GM12873 (cell line): ENCODE results near the gene PDK2.

Experiments
- CTCF ChIP-seq: IDR thresholded peaks from 2 replicates; pipeline ENCODE4 v1.5.1; 2012; ENCODE audit warnings: low read depth, mild to moderate bottlenecking, moderate library complexity, low read length, control low read depth; ENCODE audit not compliant: insufficient read depth; ENCODE audit errors: missing control alignments

The PDK2 gene

DNA sequence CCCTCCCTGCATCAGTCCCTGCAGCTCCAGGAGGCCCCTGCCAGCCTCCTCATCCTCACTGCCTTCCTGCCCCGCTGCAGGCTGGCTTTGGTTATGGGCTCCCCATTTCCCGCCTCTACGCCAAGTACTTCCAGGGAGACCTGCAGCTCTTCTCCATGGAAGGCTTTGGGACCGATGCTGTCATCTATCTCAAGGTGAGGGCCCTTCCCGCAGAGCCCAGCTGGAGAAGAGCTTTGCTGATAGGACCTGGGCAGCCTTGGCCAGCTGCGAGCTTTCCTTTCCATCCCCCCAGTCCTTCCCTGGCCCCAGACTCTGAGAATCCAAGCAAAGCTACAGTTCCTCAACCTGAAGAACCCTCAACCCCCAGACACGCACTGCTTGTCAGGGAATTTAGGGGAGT, 14.1 kb downstream of the PDK2 start:
- TF ChIP-seq CTCF, result no peak

GRCh38 chr17:50109785-50110184, 14.6 kb downstream of the PDK2 start:
- no peak for TF ChIP-seq CTCF

- TF ChIP-seq CTCF, result no peak
These were observed 15.6 kb downstream of the PDK2 start for GRCh38 chr17:50110591-50111349.

- TF ChIP-seq CTCF, result peak; percentile 8
These were observed 16.8 kb downstream of the PDK2 start for GRCh38 chr17:50111673-50112655.

DNA sequence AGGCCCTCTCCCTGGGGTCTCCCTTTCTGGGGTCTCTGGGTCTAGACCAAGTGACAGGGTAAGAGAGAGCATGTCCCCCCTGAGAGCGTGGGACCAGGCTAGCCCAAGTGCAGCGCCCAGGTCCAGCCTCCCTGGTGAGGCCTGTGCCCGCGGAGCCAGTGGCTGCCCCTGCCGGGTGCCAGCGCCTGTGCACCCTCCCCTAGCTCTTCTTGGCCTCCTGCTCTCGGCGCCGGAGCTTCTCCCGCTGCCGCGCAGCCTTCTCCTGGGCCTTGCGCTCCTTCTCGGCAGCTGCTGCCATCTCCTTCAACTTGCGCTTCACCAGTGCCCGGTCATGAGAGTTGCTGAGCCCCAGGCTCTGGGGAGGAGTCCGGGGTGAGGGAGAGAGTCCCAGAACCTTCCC, 17.5 kb downstream of the PDK2 start:
- TF ChIP-seq CTCF, result no peak

- TF ChIP-seq CTCF, result no peak
These were observed 18.6 kb downstream of the PDK2 start for GRCh38 chr17:50113624-50114320.
